Dendritic cell treated with granulocyte-macrophage colony-stimulating factor and Interleukin-4, amounts not matched to agents 40 ng/mL and 50 ng/mL, for 4 days (primary cell): Measurements from ENCODE around the gene SEH1L.

Experiments used
- H3K27ac Mint-ChIP-seq: one replicate; pipeline ENCODE4 v1.8.0; 2022; ENCODE audit warnings: mild to moderate bottlenecking, mixed read lengths
- H3K27me3 Mint-ChIP-seq: one replicate; pipeline ENCODE4 v1.8.0; 2022; ENCODE audit warnings: mild to moderate bottlenecking, mixed read lengths
- H3K36me3 Mint-ChIP-seq: one replicate; pipeline ENCODE4 v1.8.0; 2022; ENCODE audit warnings: low read depth, mixed read lengths
- H3K4me1 Mint-ChIP-seq: one replicate; pipeline ENCODE4 v1.8.0; 2022; ENCODE audit warnings: low read depth, mixed read lengths
- H3K4me3 Mint-ChIP-seq: one replicate; pipeline ENCODE4 v1.8.0; 2022; ENCODE audit warnings: mild to moderate bottlenecking, moderate library complexity, mixed read lengths
- H3K9me3 Mint-ChIP-seq: one replicate; pipeline ENCODE4 v1.8.0; 2022; ENCODE audit warnings: mixed read lengths
- intact Hi-C: fragments of 100-400 bp; cut with micrococcal nuclease; formaldehyde crosslinking; loops from one replicate; pipeline ENCODE4 v1.15.0; 2022

SEH1L gene

DNA sequence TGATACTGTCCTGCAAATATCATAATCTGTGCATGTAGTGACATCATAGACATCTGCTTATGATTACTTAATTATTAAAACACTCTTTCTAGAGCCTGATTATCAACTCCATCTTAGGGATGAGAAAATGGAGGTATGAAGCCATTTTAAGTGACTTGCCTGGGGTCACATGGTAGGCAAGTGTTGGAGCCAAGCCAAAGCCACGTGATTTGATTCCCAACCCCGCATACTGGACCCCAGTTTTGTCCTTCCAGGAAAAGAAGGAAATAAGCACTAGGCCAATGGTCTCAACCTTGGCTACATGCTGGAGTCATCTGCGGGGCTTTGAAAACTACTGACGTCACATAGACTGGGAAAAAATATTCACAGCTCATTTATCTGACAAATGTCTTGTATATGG is 19.6 kb upstream of the SEH1L start:
- H3K27me3 Mint-ChIP-seq, result no peaks in the 10 kb centered on the region
- H3K27ac Mint-ChIP-seq, result no peak overlapping the region
- intact Hi-C loops, result no loop called here
- no peaks in the 10 kb centered on the region for H3K9me3 Mint-ChIP-seq
- H3K4me3 Mint-ChIP-seq, result no peak overlapping the region
- H3K36me3 Mint-ChIP-seq, result no peaks in the 10 kb centered on the region
- H3K4me1 Mint-ChIP-seq, result no peaks in the 10 kb centered on the region

DNA sequence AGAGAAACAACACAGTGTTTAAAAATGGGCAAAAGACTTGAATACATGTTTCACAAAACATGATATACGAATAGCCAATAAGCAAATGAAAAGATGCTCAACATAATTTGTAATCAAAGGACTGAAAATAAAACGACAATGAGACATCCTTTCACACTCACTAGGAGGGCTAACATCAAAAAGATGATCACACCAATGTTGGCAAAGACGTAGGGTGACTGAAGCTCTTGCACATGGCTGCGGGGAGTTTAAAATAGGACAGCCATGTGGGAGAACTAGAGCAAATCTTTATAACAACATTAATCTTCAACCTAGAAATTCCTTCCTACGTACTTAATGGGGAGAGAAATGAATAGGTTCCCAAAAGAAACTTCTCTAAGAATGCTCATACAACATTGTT is 19.2 kb upstream of the SEH1L start:
- Mint-ChIP-seq H3K27me3 (no peaks in the 10 kb centered on the region), H3K4me1 (no peaks in the 10 kb centered on the region), H3K36me3 (no peaks in the 10 kb centered on the region), H3K27ac (no peak overlapping the region), H3K9me3 (no peaks in the 10 kb centered on the region), H3K4me3 (no peak overlapping the region)
- intact Hi-C loops, result no loop called here

DNA sequence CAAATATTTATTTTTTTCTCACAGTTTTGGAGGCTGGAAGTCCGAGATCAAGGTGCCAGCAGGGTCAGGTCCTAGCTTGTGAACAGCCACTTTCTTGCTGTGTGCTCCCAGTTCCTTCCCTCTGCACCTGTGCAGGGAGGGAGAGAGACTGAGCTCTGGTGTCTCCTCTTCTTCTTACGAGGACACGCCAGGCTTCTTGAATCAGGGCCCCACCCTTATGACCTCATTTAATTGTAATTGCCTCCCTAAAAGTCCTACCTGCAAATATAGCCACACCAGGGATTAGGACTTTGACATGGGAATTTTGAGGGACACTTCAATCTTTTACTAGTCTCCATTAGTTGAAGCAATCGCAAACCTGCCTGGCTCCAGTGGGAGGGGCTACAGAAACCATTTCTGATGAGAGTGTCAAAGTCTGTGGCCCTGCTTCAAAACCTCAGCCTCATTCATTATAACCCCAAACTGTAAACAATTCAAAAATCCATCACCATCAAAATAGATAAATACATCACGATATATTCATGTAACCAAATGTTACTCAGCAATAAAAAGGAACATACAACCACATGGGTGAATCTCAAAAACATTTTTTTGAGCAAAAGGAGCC is 18.2 kb upstream of the SEH1L start:
- H3K27me3 Mint-ChIP-seq, result no peaks in the 10 kb centered on the region

DNA sequence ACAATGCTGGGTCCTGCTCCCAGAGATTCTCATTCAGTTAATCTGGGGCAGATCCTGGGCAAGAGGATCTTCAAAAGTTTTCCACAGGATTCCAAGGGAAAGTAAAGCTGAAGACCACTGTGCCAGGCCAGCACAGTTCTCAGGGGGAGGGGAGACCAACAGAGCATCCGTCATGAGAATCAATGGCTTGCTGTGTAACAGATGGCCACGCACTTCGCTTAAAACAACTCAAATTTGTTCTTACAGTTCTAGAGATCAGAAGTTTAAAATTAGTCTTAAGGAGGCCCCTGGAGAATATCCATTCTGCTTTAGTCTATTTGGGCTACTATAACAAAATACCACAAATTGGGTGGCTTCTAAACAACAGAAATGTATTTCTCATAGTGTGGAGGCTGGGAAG is 17.4 kb upstream of the SEH1L start:
- H3K4me3 Mint-ChIP-seq, result no peak overlapping the region

More for the DNA sequence above, 18.2 kb upstream of the SEH1L start:
- Mint-ChIP-seq H3K36me3 (no peaks in the 10 kb centered on the region), H3K4me3 (no peak overlapping the region), H3K4me1 (peaks cover 3% of the 10 kb centered on the region), H3K9me3 (no peaks in the 10 kb centered on the region), H3K27ac (no peak overlapping the region)
- intact Hi-C loops, result loop anchor here (5.0 kb wide), 1 partner anchor 37 kb away; no protein-coding TSS in a partner anchor

DNA sequence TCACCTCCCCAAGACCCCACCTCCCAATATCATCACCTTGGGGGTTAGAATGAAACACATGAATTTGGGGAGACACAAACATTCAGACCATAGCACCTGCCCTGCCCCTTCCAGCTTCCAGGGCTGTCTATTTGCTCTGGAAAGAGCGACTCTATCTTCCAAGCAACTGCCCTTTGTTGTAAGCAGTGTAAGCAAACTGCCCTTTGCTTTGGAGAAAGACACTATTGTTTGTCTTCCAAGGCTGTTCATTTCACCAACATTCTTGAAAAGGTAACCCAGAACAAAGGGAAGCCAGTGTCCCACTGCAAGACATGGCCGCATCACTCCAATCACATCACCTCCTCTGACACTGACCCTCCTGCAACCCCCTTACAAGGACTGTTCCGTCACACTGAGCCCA is 16.9 kb upstream of the SEH1L start:
- no peak overlapping the region for H3K4me3 Mint-ChIP-seq
- intact Hi-C loops, result loop anchor here (5.0 kb wide), 1 partner anchor 39 kb away; no protein-coding TSS in a partner anchor
- no peaks in the 10 kb centered on the region for H3K9me3 Mint-ChIP-seq
- H3K4me1 Mint-ChIP-seq, result peaks cover 6% of the 10 kb centered on the region
- no peak overlapping the region for H3K27ac Mint-ChIP-seq
- H3K36me3 Mint-ChIP-seq, result no peaks in the 10 kb centered on the region
- H3K27me3 Mint-ChIP-seq, result no peaks in the 10 kb centered on the region

More for the DNA sequence above, 17.4 kb upstream of the SEH1L start:
- intact Hi-C loops, result loop anchor here (5.0 kb wide), 1 partner anchor 38 kb away; no protein-coding TSS in a partner anchor
- Mint-ChIP-seq H3K36me3 (no peaks in the 10 kb centered on the region), H3K27ac (no peak overlapping the region), H3K9me3 (no peaks in the 10 kb centered on the region), H3K4me1 (peaks cover 6% of the 10 kb centered on the region), H3K27me3 (no peaks in the 10 kb centered on the region)

DNA sequence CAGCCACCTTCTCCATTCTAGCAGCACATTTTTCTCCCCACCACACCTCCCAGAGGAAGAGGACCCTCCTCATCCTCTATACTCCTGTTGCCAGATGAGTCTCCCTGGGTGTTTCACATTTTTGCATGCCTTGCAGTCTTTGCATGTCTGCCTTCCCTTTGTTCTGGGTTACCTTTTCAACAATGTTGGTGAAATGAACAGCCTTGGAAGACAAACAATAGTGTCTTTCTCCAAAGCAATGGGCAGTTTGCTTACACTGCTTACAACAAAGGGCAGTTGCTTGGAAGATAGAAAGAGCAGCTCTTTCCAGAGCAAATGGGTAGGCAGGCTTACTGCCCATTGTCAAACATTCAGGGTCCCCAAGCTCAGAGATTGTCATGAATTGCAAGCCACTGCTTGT is 14.5 kb upstream of the SEH1L start:
- Mint-ChIP-seq H3K36me3 (no peaks in the 10 kb centered on the region), H3K27me3 (no peaks in the 10 kb centered on the region), H3K27ac (no peak overlapping the region), H3K9me3 (no peaks in the 10 kb centered on the region), H3K4me1 (peaks cover 6% of the 10 kb centered on the region), H3K4me3 (no peak overlapping the region)
- intact Hi-C loops, result loop anchor here (5.0 kb wide), 1 partner anchor 41 kb away; no protein-coding TSS in a partner anchor

DNA sequence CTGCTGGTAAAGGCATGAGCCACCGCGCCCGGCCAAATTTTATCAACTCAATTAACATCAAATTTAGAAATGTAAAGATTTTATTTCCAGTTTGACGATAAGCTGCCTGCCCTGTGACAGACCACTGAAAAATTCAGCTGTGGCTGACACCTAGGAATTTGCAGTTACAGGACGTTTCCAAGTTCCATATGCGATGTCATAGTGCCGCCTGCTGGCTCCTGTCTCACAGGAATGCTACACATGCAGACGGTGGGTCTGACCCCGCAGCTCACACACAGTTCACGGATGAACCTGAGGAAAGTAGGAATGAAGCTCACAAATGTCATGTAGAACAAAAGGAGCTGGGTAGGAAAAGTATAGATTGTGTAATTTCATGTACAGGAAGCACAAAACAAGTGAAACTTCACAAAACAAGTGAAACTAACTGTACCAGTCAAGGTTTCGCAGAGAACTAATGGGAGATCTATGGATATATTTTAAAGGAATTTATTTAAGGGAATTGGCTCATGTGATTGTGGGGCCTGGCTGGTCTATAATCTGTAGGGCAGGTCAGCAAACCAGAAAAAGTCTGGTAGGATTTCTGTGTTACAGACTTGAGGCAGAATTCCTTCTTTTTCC is 13.2 kb upstream of the SEH1L start:
- Mint-ChIP-seq H3K27ac (no peak overlapping the region), H3K36me3 (no peaks in the 10 kb centered on the region), H3K4me3 (peak overlapping the region; percentile 50), H3K4me1 (peaks cover 6% of the 10 kb centered on the region), H3K27me3 (no peaks in the 10 kb centered on the region), H3K9me3 (no peaks in the 10 kb centered on the region)
- intact Hi-C loops, result loop anchor here (1.0 to 5.0 kb wide), 3 partner anchors 42 to 207 kb away; no protein-coding TSS in a partner anchor

DNA sequence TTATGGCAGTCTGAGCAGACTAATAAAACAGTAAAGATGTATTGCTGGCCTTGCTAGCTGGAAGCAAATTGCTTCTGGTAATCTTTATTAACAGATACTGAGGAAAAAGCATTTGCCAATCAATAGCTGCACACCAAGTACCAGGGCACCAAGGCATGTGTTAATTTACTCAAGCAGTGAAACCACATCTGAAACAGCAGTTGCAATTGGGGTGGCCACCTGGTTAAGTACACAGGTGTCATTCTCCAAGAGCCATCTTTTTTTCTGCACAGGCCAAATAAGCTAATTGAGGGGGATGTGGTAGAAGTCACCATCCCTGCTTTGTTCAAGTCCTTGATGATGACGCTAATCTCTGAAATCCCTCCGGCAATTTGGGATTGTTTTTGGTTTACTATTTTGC is 8.6 kb upstream of the SEH1L start:
- H3K36me3 Mint-ChIP-seq, result no peaks in the 10 kb centered on the region
- no peak overlapping the region for H3K4me3 Mint-ChIP-seq
- H3K9me3 Mint-ChIP-seq, result no peaks in the 10 kb centered on the region
- no peak overlapping the region for H3K27ac Mint-ChIP-seq
- H3K4me1 Mint-ChIP-seq, result peaks cover 6% of the 10 kb centered on the region
- H3K27me3 Mint-ChIP-seq, result no peaks in the 10 kb centered on the region
- intact Hi-C loops, result no loop called here

DNA sequence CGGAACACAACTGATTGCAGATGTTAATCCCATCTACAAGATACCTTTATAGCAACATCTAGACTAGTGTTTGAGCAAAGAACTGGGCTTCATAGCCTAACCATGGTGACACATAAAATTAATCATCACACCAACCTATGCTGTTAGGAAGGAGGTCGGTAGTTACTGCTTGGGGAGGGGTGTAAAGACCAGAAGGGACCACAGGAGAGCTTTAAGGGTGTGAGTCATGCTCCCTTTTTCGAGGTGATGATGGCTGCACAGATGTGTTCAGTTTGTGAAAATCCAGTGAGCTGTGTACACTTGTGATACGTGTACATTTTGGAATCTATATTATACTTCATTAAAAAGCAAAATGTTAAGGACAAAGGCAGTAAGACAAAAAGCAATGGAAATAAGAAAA is 4.6 kb upstream of the SEH1L start:
- Mint-ChIP-seq H3K4me3 (no peak overlapping the region), H3K27me3 (no peaks in the 10 kb centered on the region), H3K27ac (no peak overlapping the region), H3K9me3 (no peaks in the 10 kb centered on the region), H3K36me3 (peaks cover 13% of the 10 kb centered on the region), H3K4me1 (peaks cover 24% of the 10 kb centered on the region)
- intact Hi-C loops, result no loop called here

DNA sequence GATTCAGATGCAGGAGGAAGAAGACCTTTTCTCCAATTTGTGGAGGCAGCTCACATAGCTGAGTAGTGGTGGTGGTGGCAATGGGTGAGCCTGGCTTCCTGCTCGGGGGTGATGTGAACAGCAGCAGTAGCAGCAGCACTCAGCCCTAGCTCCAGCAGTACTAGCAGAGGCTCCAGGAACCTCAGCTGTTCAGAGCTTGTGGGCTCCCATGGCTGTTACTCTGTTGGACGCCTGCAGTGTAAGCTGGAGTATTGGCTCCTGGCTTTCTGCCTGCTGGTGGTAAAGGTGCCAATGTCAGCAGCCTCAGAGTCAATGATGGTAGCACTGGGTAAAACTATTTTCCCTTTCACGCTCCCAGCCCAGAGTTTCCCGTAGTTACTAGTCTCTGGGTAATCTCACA is 3.1 kb upstream of the SEH1L start:
- intact Hi-C loops, result loop anchor here (5.0 kb wide), 1 partner anchor 62 kb away; the partner anchor contains the start of gene PTPN2
- H3K9me3 Mint-ChIP-seq, result no peaks in the 10 kb centered on the region
- peaks cover 20% of the 10 kb centered on the region for H3K36me3 Mint-ChIP-seq
- peak overlapping the region; percentile 31 for H3K27ac Mint-ChIP-seq
- no peak overlapping the region for H3K4me3 Mint-ChIP-seq
- no peaks in the 10 kb centered on the region for H3K27me3 Mint-ChIP-seq
- peaks cover 28% of the 10 kb centered on the region for H3K4me1 Mint-ChIP-seq

DNA sequence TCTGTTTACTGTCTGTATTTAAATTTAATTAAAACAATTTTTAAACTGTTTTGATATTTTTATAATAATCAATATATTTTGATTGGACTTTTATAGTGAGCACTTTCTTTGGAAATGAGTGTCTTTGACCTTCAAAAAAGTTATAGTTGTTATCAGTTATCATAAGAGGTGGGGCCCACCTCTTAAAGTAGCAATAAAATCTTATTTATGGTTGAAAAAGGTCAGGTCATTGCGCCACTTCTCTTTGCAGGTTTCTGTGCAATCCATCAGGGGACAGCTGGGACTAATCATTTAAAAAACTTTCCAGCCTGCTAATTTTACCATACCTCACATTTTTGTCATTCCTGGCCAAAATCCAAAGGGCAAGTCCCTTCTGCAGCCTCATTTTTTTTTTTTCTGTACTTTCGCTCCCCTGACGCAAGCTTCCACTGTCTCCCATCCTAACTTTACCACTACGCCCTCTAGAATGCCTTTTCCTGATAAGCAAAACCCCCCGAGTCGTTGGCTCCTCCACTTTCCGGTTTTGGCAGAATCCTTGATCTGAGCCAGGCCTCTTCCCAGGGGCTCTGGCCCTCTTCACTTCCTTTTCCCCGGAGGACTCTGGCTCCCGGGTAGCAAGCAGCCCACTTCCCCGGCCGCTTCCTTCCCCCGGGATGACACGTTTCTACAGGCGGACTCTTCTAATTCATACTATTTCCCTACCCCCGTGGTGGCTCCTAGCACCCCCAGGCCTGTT is 1.1 kb upstream of the SEH1L start:
- Mint-ChIP-seq H3K27me3 (no peaks in the 10 kb centered on the region), H3K4me3 (peak overlapping the region; percentile 97), H3K27ac (peak overlapping the region; percentile 96), H3K9me3 (no peaks in the 10 kb centered on the region), H3K4me1 (peaks cover 41% of the 10 kb centered on the region), H3K36me3 (peaks cover 25% of the 10 kb centered on the region)
- intact Hi-C loops, result loop anchor here (1.0 to 5.0 kb wide), 5 partner anchors 45 to 569 kb away; partner anchors contain the start of genes AFG3L2, CEP192, CEP76 and PTPN2

DNA sequence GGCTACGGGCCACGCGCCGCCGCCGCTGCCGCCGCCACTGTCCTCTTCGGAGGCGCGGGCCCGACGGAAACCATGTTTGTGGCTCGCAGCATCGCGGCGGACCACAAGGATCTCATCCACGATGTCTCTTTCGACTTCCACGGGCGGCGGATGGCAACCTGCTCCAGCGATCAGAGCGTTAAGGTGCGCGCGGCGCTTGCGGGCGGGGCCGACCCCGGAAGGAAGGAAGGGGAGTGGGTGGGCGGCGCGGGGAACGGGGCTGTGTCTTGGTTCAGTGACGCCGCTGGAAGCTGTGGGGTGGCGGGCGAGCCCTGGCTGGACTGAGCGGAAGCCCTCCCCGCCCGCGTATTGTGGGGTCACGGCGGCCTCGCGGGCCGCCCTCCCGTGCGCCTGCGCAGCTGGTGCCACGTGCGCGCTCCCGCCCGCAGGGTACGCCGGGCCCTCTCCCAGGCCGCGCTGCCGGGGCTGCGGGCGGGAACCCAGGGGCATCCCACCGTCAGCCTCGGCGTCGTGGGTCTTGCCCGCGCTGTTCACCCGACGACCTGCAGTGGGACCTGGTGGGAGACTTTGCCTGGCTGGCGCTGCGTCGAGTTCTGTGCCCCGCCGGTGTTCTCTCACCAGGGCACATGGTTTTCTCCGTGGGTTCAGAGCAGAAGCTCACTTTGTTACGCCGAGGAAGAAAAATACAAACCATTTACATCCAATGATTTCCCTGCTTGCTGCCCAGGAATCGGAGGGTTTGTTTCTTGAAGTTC is 416 bp downstream of the SEH1L start:
- intact Hi-C loops, result loop anchor here (5.0 kb wide), 1 partner anchor 66 kb away; the partner anchor contains the start of gene PTPN2
- H3K4me1 Mint-ChIP-seq, result peaks cover 41% of the 10 kb centered on the region
- H3K36me3 Mint-ChIP-seq, result peaks cover 36% of the 10 kb centered on the region
- H3K27me3 Mint-ChIP-seq, result no peaks in the 10 kb centered on the region
- peak overlapping the region; percentile 90 for H3K4me3 Mint-ChIP-seq
- H3K9me3 Mint-ChIP-seq, result no peaks in the 10 kb centered on the region
- peak overlapping the region; percentile 96 for H3K27ac Mint-ChIP-seq

DNA sequence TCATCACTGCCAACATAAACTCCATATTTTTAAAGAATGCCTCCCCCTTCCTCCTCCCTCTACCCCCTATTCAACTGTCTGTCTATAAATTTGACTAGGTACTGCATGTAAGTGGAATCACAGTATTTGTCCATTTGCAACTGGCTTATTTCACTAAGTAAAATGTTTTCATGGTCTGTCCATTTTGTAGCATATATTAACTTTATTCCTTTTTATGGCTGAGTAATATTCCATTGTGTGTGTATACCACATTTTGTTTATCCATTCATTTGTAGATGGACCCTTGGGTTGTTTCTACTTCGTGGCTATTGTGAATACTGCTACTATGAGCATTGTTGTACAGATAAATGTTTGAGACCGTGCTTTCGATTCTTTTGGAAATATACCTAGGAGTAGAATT is 10.7 kb downstream of the SEH1L start:
- peaks cover 65% of the 10 kb centered on the region for H3K36me3 Mint-ChIP-seq
- H3K27ac Mint-ChIP-seq, result no peak overlapping the region
- no peaks in the 10 kb centered on the region for H3K4me1 Mint-ChIP-seq
- H3K27me3 Mint-ChIP-seq, result no peaks in the 10 kb centered on the region
- intact Hi-C loops, result no loop called here
- no peaks in the 10 kb centered on the region for H3K9me3 Mint-ChIP-seq
- H3K4me3 Mint-ChIP-seq, result no peak overlapping the region
